ENCODE measurements around the gene MYO1B.

Gene MYO1B

DNA sequence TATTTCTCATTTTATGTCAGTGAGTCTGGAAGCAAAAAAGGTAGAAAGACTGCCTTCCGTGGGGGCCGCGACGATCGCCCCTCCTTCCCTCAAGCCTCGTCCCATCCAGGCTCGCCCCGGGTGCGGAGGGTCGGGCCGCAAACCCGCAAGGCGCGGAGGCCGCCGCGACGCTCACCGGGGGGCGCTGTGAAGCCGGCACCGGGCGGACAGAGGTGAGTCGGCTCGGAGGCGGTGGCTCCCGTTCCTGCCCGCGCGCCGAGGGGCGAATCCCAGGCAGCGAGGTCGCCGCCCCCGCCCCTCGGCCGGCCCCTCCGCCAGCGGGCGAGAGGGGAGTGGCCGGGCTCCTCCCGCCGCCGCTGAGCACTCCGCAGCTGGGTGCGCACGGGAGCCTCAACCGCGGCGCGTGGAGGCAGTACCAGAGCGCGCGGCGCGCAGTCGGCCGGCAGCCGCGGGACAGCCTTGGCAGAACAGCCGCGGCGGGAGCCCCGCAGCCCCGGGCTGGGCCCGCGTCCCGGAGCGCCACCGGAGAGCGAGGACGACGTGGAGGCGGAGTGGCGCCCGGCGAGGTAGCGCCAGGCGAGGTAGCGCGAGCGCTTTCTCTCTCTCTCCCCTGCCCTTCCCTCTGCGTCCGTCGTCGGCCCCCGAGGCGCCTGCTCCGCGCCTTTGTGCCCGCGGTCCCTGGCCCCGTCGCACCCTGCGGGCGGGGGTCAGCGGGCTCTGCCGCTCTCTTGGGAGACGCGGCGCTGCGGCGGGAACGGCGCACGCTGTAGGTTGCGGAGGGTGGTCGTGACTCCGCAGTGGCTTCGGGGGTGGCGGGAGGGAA is at the start of gene MYO1B:
Gene MYO1B (plus strand): TSS at position 359 of the 823 bp plus-strand sequence. CDS start 31,492 bp downstream, outside the sequence.
- DNase-seq = peak; percentile 60

DNA sequence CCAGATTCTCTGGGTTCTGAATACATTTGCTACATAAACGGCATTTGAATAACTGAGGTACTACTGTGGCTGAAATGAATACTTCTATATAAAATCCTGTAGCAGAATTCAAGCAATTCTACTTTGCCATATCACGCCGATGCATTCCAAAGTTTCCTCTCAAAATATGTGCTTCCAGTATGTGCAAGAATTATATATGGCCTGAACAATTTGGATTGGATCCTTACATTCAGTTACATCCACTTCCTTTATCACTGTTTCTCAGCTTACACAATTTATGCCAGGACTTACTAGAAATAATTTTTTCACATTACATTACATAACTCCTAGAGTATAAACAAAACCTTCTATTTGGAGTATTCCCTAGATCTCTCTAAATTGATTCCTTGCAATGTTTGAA is 48.1 kb upstream of the MYO1B start:
- DNase-seq = no peak

DNA sequence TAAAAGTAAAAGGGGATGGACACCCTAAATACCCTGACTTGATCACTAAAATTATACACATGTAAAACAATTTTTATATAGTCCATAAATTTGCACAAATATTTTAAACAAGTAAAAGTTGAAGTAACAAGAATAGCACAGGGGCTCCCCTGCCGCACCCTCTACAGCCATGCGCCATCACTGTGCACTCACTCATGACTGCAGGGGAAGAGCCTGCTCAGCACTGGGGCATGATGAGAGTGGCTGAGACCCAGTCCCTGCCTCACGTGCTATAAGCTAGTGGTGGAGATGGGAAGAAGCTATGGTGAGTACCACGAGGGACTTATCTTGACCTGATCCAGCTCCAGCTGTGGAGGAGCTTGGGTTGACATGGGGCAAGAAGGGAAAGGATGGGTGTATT is 46.9 kb upstream of the MYO1B start:
- DNase-seq = no peak

DNA sequence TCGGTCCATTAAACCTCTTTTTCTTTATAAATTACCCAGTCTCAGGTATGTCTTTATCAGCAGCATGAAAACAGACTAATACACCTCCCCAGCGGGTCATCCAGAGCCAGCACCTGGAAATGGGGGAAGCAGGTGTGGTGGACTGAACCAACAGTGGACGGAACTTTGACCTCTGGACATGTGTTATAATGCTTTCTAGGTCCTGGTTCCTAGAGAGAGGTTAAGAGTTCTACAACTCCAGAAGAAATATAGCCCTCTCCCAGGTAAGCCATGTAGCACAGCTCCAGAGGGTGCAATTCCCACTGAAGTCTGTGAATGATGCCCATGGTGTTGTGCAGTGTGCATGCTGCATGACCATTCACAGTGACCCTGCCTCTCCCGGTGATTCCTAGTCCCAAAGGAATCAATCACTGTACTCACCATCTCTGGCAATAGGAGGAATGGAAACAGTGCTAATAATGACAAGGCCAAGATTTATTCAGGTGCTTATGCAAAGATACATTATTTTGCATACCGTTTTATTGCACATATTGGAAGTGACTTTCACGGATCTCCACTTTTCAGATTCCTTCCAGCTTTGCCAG is 45.2 kb upstream of the MYO1B start:
- DNase-seq = no peak

DNA sequence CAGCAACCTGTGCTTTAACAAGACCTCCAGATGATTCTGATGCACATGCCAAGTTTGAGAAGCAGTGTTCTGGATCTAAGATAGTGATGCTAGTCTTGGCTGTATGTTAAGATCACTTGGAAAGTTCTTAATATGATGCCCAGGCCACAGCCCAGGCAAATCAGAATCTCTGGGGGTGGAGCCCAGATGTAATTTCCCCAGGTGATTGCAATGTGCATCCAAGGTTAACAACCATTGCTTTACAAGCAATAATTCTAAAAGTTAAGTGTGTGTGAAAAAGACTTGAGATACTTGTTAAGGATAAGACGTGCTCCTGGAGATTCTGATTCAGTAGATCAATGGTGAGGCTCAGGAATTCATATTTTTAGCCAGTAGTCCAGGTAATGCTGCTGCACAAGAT is 44.3 kb upstream of the MYO1B start:
- no peak for DNase-seq

DNA sequence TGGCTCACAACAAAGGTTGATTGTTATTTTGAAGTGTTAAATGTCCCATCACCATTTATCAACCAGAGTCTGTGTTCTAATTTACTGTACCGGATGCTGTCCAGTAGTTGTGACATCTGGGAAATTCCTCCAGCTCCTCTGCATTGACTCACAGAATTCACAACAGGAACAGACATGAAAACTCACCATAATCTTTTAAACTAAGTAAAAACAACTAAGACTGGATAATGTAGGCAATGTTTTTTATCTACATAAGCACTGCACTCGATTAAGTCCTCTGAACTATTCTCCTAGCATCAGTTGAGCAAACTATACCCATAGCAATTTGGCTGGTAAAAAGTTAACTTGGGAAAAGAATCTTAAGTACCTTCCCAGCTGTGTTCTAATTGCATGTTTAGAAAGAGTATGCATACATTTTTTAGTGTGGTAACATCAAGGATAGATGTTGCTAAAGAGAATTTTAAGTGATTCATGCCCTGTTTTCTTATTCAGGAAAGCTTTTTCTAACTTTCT is 42.9 kb upstream of the MYO1B start:
- DNase-seq = no peak

DNA sequence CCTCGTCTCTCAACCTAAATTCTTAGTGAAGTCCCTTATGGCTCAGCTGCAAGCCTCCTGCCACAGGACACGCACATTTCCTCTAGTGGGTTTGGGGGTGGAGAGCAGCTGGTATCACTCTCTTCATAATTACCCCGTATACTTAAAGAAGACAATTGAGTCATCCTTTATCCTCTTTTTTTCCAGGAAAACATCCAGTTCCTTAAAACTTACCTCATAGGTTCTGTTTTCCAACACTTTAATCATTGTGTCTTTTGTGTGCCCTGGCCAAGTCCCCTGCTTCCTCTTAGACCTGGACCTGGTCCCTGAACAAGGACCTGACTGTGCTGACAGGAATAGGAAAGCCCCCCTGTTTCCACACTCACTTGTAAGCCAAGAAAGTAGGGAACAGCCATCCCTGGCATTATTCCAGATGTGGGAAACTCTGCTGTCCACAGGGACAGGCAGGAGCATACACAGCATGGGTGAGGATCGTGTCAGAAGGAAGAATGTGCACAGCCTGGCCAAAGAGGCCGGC is 42.3 kb upstream of the MYO1B start:
- DNase-seq = no peak

DNA sequence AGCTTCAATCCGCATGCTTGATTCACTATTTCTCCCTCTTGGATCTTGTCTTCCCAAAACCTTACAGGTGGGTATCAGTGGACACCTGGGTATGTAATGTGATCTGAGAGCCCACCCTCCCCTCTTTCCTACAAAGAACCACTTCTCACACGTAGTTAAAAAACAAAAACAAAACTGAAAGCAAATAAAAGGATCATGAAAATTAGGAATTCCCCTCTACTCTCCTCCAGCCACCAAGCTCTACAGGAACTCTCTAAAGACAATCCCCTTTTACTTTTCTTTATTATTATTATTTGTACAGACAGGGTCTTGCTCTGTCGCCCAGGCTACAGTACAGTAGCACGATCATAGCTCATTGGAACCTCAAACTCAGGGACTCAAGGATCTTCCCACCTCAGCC is 40.8 kb upstream of the MYO1B start:
- no peak for DNase-seq

DNA sequence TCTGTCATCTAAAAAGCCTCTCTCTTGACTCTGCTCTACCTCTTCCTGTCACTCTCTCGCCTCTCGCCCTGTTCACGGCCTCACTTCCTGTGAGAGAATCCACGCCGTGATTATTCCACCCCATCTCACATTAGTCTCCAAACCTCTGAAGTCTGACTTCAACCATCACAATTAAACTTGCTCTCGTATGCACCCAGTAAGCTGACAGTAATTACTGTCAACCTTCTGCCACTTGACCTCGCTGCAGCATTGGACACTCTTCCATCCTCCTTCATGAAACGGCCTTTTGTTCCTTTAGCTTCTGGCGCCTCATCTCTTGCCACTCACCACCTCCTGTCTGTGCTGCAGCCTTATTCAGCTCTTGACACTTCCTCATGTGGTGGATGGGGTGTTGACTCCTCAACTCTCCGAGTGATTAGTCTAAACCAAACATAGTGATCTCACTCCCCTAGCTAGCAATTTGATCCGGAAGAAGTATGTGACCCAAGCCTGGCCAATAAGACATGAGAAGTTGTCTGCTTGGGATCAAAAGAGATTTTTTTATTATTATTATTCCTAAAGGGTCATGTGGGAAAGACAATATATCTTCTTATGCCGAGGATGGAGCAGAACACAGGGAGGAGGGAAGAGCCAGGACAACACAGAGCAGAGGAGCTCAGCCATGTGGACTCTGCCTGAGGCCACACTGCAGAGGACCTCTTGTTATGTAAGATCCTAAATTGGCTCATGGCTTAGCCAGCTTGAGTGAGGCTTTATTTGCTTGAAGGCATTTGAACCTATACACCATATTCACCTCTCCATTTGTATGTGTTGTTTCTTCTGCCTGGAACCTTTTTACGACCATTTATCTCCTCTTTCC is 38.4 kb upstream of the MYO1B start:
- peak; percentile 23 for DNase-seq

DNA sequence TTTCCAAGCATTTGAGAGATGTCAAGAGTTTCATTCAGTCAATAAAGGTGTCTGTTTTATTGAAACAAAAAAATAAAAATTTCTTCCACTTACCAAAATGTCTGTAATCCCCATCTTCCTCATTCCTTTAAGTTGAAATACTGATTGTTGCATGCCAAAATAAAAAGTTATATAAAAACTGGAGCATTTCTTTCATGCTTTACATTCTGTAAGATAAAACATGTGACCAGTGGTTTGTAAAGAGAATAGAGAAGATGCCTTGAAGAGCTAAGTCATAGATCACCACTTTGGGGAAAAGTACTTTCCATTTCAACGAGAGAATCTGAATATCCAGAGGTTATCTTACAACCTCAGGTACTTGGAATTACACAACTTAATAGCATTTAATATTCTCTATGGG is 35.9 kb upstream of the MYO1B start:
- DNase-seq = no peak

DNA sequence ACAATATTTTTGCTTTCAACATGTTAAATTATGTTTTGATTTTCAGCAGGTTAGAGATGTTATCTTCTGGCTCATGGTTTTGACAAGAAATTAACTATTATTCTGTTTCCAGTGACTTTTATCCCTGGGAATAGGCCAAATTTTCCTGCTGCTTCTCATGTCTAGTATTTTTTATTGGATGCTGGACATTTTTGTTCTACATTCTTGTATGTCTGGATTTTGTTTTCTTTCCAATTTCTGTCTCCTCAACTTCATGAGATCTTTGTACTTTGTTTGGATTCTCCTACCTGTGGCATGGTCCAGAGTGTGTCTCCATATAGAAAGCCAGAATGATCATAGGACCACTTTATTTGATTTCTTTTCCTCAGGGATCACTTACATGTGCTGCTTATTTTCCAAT is 33.1 kb upstream of the MYO1B start:
- no peak for DNase-seq

DNA sequence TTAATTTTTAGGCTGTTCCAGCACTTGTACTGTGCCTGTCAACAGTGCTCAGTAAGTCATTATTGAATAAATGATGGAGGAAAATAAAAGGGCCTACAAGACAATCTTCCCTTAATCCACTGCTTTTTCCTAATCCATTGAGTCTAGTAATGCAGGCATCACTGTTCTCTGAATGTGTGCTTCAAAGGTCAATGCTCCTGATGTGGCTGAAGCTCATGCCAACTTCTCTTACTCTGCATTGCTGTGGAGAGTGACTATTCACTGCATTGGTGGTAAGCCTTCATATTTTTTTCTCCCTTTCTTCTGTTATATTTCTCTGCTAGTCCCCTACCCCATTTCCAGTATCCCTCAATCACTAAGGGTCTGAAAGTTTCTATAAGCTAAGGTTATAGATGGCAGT is 31.9 kb upstream of the MYO1B start:
- no peak for DNase-seq

DNA sequence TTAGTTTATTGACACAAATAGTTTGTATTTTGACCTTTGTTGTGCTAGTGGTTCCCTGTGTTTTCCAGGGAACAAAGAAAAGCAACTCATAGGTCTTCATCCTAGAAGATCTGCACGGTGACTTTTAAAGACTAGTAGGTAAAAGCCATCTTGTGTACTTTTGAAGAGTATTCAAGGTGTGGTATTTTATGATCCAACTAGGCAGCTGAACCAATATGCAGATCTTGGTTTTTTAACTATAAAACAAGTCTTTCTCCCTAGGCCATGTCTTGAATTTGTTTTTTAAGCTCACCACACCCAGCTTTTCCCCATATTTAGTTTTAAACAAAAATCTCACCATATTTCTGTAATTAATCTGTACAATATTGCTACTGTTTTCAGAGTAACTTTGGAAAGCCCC is 30.0 kb upstream of the MYO1B start:
- DNase-seq = no peak

DNA sequence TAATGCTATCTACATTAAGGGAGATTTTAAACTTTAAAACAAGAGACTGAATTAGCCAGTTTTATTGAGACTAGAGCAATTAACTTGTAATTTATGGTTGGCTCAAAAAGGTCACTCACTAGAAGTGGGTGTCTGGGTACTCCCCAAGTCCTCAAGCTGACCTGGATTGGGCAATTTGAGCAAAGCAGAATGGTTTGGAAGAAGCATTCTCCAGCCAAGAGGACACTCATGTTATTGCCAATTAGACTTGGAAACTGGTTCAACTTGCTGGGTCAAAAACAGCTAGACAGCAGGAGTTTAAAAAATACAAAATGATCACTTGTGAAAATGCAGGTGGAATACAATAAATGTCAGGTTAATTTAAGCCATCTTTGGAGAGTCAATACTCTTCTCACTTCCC is 29.5 kb upstream of the MYO1B start:
- DNase-seq = no peak

DNA sequence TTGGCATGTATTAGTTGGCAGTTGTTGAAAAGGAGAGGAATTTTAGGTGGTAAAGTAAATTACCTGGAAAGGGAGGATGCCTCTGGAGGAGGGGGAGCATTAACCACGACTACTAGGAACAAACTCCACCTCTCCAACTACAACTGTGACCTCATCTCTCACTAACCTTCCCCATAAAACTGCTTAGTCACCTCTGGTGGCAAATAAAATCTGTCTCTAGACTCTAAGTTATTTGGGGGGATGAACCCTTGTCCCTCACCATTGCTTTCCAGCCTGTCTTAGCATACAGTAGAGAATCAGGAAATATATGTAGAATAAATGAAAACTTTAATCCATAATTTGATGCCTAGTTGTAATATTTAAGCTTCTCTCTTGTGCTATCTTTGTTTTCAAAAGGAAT is 27.6 kb upstream of the MYO1B start:
- no peak for DNase-seq

DNA sequence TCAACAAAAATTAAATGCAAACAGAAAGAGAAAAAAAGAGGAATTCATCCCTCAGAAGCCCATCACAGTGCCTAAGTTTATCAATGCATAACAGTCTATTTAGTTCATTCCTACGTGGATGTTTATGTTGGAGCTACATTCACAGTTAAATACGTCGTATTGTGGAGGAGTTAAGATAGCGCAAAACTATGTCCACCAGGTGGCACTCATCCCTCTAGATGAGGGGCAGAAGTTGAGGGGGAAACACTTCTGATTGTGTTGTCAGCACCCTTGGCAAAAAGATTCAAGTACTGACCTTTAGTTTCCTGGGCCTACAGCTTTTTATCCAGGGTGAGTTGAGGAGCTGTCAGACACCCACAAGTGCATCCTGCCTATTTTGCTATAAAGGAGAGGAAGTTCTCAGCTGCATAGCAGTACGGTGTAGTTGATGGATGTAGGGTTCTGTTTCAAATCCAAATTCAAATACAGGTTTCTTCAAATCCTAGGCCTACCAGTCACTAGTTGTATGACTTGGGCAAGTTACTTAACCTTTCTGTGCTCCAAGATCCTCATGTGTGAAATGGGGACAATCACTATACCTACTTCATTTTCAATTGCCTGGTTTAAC is 26.8 kb upstream of the MYO1B start:
- peak; percentile 53 for DNase-seq

DNA sequence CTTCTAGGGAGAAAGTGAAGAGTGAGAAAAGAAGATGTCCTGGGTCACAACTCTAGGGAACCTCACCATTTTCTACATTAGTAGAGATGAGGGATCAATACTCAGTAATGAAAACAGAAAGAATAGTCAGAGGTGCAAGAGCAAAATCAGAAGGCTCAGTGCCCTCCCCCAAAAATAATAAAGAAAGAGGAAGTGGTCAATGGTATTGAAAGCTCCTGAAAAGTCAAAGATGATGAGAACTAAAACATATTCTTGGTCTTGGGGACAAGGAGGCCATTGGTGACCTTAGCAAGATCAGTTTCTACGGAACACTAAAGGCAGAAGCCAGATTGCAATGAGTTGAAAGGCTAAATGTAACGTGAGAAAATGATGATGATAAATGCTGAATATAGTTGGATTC is 24.5 kb upstream of the MYO1B start:
- DNase-seq = no peak

DNA sequence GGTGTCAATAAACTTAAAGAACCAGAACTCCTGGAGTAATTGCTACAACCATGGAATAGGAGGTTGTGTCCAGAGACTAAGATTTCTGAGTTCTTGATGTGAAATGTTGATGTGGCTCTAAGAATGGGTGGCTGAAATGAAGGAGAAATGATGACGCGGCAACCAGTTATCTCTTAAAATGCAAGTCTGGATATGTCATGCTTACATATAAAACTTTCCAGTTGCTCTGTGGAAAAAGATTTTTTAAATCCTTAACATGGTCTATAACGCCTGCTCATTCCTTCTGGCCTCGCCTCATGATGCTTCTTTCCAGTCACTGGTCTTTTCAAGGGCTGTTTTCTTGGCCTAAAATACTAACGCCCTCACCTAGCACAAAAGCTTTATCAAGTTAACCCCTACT is 23.5 kb upstream of the MYO1B start:
- no peak for DNase-seq

DNA sequence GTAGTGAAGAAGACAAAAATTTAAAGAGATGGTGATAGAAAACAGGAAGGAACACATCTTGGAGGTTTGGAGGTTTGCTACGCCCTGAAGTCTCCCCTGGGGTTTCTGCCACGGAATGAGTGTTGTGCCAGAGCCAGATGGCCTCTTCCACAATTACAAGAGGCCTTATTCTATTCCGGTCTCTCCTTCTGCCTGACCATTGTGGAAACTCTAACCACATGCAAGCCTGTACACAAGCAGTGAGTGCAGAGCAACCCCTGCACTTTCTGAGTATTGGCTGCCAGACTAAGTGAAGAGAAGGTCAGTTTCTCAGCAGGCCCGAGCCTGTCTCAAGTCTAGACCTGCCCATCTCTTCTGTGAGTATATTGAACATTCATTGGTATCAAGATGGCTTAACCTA is 22.7 kb upstream of the MYO1B start:
- no peak for DNase-seq

DNA sequence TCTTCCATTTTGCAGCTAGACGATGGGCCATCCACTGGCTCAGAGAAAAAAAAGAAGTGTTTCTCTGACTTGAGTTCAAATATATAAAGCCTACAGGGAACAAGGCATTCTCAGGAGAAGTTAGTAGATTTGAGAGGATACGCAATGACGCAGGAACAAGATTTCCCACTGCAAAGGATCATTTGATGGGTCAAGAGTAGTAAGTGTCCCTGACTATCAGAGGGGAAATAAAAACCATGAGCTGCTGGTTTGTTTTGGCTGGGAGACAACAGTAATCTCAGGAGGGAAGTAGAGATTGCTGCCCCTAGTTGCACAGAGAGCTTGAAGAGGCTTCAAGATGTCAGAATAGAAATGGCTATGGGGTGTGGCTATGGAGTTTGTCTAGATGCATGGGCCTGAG is 22.3 kb upstream of the MYO1B start:
- no peak for DNase-seq

DNA sequence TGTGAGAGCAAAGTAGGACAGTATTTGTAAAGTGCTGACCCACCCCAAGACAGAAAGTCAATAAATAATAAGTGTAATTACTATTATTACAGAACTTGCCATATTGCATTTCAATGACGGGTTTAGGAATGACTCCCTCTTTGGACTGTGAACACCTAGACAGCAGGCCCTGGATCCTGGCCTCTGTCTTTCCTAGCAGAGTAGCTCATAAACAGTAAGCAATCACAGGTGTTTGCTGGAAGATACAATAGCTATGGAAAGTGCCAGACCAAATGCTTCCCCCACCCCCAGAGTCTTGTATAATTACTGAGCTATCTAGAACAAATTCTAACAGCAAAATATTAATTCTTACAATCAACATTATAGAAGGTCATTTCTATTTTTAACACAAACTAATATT is 20.1 kb upstream of the MYO1B start:
- DNase-seq = no peak

DNA sequence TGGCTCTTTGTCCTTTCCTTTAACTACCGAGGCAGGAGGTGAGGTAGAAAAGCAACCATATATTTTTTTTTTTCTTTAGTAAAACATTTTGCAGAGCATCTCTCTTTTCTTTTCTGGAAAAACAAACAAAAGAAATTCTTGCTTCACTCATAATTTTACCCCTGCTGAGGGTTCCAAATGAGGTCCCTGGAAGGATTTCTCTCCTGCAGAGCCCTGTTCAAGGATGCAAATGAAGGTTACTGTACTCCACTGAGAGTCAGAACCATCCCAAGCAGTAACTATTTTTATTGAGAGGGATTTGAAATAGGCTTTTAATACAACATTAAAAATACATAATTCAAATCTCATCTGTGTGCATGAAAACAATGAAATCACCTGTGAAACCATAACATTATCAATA is 19.5 kb upstream of the MYO1B start:
- no peak for DNase-seq

DNA sequence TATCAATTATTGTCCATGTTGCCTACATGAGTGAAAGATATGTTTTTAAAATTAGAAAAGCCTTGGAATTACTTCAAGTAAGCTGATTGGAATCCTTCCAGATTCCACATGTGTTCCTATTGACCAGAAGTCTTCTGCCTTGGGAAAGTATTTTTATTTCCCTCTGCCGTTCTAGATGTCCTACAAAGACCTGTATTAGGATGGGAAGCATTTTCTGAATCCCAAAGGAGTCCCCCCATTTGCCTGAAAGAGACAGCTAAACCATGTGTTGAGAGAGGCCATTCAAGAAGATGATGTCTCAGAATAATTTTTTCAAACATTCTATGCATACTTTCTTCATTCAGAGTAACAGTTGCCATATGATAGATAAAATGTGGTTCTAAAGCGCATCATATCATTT is 19.0 kb upstream of the MYO1B start:
- no peak for DNase-seq
